ENCODE measurements around the gene CST3.
A peak's percentile ranks its signal among the peaks of the same experiment; 100 is the strongest.

GRCh38 chr20:23606652-23607049 is 31.1 kb downstream of the CST3 start:
- TF ChIP-seq CTCF (IDR thresholded peaks at IDR 0.05) (peak; percentile 83 to 89 (median 84)), POLR2A (IDR thresholded peaks at IDR 0.05) (no peak), EP300 (IDR thresholded peaks at IDR 0.05; ENCODE audit: low read depth) (no peak), POLR2AphosphoS5 (IDR thresholded peaks at IDR 0.05) (no peak)
